ENCODE results near the gene MTF1.
"Not testable (repeated sequence)": the region's sequence is repeated elsewhere in the genome, so short reads cannot be mapped to it uniquely, and the experiment has no call there.

MTF1 gene

DNA sequence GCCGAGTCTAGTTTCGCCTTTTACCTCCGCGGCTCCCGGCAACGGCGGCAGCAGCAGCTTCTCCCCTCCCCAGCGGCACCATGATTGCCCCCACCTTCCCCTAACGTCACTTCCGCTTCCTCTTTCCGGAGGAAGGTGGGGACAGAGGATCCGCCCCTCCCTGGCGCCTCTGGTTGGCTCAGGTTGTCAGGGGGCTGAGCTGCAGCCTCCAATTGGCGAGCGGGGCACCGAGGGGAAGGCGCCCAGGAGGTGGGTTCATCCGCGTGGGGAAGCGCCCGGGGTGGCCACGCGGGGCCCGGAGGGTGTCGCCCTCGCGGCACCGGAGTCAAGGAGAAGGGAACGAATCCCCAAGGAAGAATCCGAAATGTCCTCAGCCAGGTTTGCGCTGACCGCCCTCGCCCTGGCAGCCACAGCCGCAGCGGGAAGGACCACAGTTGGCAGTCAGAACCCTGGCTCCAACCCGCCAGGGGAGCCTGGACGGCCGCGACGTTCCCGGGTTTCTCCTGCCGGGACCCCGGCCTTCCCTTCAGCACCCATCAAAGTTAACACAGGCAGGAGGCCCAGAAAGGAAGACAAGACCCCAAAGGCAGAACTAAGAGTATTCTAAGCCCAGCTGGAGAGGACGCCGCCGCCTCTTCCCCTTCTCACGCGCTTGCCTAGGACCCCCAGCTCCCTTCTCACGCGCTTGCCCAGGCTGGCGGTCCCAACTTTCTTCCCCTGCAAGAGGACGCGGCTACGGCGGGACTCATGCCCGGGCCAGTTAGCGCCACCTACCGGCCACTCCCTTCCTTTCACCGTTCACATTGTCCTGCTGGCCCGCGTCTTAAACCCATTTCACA is at the start of gene MTF1:
Gene MTF1 (minus strand): TSS at position 86 of the 839 bp plus-strand sequence. CDS start 1,934 bp downstream, outside the sequence.
- DNase-seq (ENCODE audit: low read depth in 2 of 2), result peak; percentile 96 to 97

- not testable (repeated sequence) for DNase-seq (ENCODE audit: low read depth in 2 of 2)
These were observed 49.1 kb upstream of the MTF1 start for GRCh38 chr1:37908531-37908930.

- not testable (repeated sequence) for DNase-seq (ENCODE audit: low read depth in 2 of 2)
These were observed 48.2 kb upstream of the MTF1 start for GRCh38 chr1:37907416-37908125.

- DNase-seq (ENCODE audit: low read depth in 2 of 2), result not testable (repeated sequence)
These were observed 47.2 kb upstream of the MTF1 start for GRCh38 chr1:37906591-37906990.

DNA sequence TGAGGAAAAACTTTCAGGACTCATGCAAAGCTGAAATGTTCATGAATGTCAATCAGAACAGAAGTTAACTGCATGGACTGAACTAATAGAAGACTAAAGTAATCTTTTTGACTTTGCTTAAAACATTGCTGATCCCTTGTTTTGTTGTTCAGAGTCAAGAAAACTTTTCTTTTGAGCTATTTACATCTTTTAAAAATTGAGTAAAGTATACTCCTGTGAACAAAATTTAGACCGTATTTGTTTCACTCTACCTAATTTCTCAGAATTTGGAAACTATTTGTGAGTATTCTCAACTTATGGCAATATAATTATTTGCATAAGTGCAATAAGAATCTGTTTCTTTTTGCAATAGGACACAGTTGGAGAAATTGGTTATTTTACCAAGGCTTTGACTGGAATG is 46.3 kb upstream of the MTF1 start:
- no peak for DNase-seq (ENCODE audit: low read depth in 2 of 2)

GRCh38 chr1:37903921-37904320 is 44.5 kb upstream of the MTF1 start:
- not testable (repeated sequence) for DNase-seq (ENCODE audit: low read depth in 2 of 2)

GRCh38 chr1:37902983-37903382 is 43.6 kb upstream of the MTF1 start:
- DNase-seq (ENCODE audit: low read depth in 2 of 2), result no peak

DNA sequence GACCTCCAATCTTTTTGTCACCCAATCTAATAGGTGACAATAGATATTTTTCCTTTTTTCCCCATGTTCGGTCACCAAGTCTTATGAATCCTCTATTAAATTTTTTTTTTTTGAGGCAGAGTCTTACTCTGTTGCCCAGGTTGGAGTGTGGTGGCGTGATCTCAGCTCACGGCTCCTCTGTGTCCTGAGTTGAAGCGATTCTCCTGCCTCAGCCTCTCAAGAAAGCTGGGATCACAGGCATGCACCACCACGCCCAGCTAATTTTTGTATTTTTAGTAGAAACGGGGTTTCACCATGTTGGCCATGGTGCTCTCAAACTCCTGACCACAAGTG is 42.5 kb upstream of the MTF1 start:
- DNase-seq (ENCODE audit: low read depth in 2 of 2), result no peak

DNA sequence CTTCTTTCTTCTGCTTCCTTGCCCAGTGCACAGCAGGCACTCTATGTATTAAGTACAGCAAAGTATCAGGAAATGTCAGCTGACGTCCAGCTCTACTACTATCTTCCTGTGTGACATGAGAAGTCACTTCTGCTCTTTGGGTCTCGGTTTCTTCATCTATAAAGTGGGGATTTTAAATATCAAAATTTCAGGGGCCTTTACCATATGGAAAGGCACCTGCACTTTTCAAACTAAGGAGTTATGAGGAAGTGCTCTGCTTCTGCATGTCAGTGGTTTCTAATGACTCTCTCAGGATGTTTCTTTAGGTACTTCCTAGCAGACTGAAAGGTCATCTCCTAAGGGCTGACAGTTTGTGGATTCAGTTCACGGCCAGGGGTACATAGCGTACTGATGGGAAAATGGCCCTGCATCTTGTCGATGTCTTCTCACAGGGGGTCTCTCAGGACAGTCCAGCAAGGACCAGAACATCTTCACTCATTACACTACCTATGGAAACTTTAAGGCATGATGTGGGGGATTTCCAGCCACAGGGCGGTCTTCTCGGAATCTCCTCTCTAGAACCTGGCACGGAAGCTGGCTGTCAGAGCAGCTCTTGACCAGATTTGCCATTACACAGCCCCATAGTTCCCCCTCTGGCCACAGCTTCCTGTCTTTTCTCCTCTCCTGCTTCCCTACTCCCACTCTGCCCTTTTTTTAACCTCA is 42.0 kb upstream of the MTF1 start:
- DNase-seq (ENCODE audit: low read depth in 2 of 2), result peak in 1 of 2 donors; percentile 20

- DNase-seq (ENCODE audit: low read depth in 2 of 2), result not testable (repeated sequence)
These were observed 38.2 kb upstream of the MTF1 start for GRCh38 chr1:37897563-37897962.

- DNase-seq (ENCODE audit: low read depth in 2 of 2), result no peak
These were observed 34.3 kb upstream of the MTF1 start for GRCh38 chr1:37893673-37894072.

- DNase-seq (ENCODE audit: low read depth in 2 of 2), result no peak
These were observed 33.0 kb upstream of the MTF1 start for GRCh38 chr1:37892151-37893047.

DNA sequence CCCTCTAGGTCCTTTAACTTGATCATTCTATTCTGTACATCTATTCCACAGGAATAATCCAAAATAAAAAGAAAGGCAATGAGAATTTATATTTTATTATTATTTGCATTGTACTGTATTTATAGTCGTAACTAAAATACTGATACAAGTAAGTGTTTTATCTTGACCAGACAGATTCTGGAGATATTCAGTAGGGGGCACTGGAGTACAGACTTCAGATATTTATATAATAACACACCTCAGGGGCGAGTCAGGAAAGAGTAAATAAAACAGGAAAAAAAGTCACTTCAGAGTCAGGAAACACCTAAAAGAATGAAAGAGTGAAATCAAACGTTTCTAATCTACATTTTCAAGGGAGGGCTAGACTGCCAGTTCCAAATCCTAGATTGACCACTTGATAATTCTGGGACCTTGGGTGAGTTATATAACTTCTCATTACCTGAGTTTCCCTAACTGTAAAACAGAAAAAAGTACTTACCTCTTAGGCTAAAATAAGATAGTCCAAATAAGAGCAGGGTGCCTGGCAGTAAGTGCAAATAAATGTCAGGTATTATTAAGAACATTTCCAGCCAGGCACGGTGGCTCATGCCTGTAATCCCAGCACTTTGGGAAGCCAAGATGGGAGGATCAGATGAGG is 31.1 kb upstream of the MTF1 start:
- no peak for DNase-seq (ENCODE audit: low read depth in 2 of 2)

DNA sequence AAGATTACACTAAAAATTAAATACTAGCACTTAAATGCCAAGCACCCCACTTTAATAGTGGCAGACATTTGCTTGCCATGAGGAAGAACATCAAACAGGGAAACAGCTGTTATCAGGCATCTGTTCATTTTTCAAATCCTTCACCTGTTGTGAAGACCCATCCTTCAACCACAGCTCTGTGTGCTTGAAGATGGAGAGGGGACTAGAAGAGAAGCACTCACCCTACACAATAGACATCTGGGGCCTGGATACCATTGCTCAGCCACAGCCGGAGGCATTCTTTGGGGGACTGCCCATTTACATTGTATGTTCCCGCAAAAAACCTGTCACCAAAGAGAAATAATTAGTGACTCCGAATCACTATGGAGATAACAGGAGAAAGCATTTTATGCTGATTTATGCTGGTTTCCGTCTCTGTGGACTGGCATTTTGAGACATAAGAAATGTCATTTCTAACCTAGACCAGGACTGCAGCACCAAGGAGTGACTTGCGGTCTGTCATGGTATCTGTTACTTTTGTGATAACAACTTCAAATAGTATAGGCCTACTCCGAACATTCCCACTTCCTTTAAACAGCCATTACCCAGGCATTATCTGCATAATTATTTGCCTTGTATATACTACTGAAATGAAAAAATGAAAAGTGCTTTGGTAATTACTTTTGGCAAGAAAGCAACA is 28.8 kb upstream of the MTF1 start:
- DNase-seq (ENCODE audit: low read depth in 2 of 2), result no peak

DNA sequence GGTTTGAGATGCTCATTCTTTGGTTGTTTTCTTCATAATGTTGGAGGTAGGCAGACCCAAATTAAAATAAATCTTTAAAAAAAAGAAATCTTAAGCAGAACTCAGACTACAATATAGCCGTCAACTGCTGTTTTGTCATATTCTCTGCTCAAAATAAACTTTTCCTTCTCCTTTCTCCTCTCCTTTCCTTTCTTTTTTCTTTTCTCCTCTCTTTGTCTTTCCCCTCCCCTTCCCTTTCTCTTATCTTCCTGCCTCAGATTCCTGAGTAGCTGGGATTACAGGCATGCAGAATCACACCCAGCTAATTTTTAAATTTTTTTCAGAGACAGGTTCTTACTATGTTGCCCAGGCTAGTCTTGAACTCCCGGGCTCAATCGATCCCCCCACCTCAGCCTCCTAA is 24.8 kb upstream of the MTF1 start:
- DNase-seq (ENCODE audit: low read depth in 2 of 2), result no peak

- no peak for DNase-seq (ENCODE audit: low read depth in 2 of 2)
These were observed 24.3 kb upstream of the MTF1 start for GRCh38 chr1:37883671-37884070.

GRCh38 chr1:37879865-37880264 is 20.5 kb upstream of the MTF1 start:
- DNase-seq (ENCODE audit: low read depth in 2 of 2), result no peak

DNA sequence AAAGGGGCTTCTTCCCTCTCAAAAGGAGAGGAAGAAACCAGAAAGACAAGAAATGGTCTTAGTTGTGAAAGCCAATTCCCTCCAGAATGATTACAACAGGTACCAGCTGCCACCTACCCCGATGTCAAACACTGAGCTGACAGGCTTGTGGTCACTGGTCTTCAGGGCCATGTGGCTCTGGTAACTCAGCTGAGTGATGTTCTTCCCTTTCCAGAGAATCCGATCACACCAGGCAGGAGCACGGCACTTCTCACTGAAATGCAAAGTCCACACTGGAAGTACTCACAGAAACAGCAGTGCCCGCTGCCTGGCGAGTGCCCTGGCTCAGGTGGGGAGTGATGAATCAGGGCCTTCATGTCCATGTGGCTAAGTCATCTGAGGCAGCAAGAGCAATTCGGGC is 18.7 kb upstream of the MTF1 start:
- no peak for DNase-seq (ENCODE audit: low read depth in 2 of 2)

DNA sequence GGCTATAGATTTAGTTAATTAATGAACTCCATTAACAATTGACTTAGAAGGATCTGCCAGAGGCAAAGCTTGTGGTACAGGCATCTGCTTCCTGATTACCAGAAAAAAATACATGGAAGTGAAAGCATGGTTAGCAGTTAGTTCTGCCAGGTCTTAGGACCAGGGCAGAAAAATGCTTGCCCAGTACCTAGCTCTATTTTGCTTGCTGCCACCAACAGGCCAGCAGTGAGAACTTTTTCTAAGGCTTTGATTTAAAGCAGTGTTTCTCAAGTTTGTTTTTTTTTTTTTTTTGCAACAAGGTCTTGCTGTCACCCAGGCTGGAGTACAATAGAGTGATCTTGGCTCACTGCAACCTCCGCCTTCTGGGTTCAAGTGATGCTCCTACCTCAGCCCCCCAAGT is 16.4 kb upstream of the MTF1 start:
- no peak for DNase-seq (ENCODE audit: low read depth in 2 of 2)

GRCh38 chr1:37872692-37873091 is 13.3 kb upstream of the MTF1 start:
- no peak for DNase-seq (ENCODE audit: low read depth in 2 of 2)

GRCh38 chr1:37868466-37868865 is 9.1 kb upstream of the MTF1 start:
- no peak for DNase-seq (ENCODE audit: low read depth in 2 of 2)

Measured in stimulated activated CD8-positive, alpha-beta memory T cell treated with anti-CD3 and anti-CD28 coated beads, Interleukin-7, amount 100 ng/mL, for 4 hours (primary cell).